Midbrain (tissue), 1 donor: Measurements from ENCODE around the gene SLC44A3.
A peak's percentile ranks its signal among the peaks of the same experiment; 100 is the strongest.

Experiments
- DNase-seq: peaks from one replicate; lab custom pipeline; 2025; lab: John Stamatoyannopoulos, UW

SLC44A3 gene

DNA sequence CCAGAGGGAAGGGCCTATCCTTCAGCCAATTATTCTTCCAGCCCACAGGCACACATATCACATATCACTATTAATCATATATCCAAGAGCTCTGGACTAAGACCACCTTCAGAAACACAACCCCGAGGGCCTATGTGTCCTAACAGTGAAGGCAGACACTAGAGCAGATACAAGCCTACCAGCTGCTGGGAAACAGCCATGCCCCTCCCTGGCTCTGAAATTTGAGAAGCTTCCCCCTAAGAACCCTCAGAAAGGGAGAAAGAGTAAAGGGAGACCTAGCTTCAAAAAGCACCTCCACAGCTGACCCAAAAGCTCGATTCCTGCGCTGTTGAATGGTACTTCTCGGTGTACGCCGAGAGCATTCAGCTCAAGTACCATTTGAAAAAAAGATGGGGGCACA lies 89.3 kb downstream of the SLC44A3 start:
- DNase-seq, result no peak

DNA sequence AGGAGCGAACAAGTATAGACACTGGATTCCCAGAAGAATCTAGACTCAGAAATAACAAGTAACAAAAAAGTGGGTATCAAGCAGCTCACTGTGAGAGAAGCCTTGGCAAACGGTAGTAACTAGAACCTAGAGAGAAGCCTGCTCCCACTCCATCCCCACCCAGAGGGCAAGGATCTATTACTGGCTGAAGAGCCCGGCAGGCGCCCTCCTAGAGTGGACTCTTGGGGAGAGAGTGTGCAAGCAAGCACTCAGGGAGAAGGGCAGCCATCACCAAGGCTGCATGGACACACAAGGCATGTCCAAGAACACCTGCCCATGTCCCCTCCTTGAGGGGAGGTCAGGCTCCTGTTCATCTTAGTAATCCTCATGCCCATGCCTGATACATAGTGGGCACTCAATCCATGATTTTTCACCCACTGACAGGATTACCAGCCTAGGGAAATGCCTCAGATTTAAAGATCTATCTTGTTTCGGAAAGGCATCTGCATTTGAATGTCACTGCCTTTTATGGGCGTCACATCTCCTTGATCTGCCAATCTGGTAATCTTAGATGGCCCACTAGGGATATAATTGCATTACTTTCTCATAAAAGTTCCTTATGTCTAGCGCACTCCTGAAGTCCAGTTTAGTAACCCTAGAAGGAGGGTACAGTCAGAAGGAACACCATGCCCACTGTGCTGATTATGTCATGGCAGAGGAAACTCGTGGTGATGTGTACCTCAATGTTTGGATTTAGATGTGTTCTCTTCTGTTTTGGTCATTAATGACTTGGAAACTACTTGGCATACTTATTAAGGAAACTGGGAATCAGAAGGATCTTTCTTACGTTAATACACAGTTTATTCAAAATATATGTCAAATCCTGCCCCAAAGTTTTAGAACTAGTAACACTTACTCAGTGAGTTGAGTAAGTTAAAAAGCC lies 92.4 kb downstream of the SLC44A3 start:
- DNase-seq, result no peak

DNA sequence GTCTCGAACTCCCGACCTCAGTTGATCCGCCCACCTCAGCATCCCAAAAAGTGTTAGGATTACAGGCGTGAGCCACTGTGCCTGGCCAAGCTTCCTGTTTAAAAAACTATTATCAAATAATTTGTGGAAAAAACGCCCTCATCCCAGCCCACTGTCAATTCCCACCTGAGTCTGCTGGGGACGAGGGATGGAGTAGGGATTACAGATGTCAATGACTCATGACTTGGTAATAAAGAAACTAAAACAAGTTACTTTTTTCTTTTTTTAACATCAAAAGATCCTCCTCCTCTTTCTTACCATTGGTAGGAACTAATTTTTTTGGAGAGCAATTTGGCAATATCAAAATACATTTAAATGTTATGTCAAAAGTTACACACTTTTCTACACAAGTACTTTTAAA lies 97.1 kb downstream of the SLC44A3 start:
- no peak for DNase-seq

DNA sequence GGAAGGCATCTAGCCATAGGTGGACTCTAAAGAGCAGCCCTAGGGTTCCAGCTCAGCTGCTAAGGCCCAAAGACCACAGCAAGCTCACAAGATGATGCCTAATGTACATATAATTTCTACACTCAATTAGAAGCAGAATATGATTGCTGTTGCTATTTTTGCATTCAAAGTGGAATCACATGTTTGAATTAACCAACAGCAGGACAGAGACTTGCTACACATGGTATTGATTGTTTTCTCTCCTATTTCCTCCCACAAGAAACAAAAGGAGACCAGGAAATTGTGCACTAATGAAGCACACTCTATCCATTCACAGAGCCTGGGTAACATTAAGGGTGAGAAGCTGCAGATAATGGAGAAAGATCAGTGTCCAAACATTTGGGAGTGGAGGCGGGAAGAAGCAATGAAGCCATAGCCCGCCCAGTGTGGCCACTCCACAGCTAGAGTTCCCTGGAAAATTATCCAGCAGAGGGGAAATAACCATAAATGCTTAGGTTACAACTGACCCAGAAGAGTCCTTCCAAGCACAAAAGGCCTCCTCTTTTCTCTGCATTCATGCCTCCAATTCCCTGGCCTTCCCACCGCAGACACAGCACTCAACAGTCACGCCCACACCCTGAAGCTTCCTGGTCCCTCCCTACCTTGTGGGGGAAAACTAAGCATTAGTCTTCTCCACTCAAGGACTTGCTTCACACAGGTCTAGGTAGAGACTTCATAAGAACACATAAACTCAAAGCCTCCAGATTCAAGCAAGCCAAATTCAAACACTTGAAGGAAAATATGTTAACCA lies 99.3 kb downstream of the SLC44A3 start:
- no peak for DNase-seq

DNA sequence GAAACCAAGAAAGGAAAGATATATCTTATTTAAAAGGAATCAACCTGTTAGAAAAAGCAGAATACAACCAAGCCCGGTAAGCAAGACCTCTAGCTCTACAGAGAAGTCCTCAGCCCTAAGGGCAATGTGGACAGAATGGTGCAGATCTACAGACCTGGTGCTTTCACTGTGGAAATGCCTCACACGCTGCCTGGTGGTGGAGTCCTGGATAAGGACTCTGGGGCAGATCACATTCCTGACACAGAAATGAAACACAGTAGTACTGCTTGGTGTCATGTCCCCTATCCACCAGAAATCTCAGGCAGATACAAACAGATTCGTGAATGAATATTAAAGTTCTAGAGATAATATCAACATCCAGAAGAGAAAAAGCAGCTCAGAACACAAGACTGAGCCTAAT lies 99.9 kb downstream of the SLC44A3 start:
- no peak for DNase-seq

DNA sequence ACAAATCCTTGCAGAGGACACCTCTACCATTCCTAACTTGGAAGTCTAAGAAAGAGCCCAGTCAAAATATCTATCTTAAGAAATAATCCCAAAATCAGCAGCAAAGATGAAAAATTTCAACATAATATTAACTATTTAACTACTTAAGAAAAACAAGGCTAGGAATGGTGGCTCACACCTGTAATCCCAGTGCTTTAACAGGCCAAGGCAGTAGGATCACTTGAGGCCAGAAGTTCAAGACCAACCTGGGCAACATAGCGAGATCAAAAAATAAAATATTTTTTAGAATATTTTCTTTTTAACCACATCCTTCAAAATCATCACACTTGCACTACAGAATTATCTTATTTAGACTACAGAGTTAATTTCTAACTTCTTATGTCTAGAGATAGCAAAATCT lies 101.8 kb downstream of the SLC44A3 start:
- no peak for DNase-seq

DNA sequence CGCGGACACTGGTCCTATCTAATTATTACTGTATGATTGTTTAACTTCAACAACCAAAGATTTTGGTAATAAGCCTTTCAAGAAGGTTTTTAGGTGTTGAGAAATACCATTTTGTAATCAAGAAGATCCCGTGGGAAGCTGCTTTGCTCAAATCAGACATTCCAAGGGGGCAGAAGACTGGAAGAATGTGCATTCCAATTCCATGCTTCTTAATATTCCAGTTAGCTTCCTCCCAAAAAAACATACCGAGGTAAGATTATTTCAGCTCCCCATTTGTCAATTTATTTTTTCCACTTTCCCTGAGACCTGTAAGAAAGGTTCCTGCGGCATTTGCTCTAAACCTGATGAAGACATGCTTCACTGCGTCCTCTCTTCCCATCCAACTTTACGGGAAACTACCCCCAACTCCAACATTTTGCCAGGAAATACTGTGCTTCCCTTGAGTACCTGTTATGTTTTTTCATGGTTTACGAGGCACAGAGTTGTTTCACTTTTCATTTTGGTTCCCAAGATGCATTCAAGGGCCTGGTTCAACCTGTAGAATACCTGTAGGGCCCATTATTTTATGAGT lies 102.7 kb downstream of the SLC44A3 start:
- no peak for DNase-seq

DNA sequence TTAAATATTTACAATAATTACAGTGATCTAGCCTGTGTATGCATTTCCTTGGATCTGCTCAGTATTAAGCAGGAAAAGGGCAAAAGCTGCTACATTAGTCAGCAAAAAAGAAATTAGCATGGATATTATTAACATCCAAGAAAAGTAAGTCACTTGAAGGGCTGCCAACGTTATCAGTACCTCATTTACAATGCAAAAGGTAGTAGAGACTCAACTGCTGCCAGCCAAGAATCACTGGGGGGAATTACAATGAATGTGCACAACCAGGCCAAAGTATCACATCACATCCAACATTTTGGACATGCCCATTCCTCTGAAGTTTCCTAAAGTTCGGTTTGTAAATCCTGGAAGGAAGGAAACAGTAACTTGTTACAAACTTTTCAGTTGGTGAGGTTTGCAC lies 104.8 kb downstream of the SLC44A3 start:
- DNase-seq, result no peak

DNA sequence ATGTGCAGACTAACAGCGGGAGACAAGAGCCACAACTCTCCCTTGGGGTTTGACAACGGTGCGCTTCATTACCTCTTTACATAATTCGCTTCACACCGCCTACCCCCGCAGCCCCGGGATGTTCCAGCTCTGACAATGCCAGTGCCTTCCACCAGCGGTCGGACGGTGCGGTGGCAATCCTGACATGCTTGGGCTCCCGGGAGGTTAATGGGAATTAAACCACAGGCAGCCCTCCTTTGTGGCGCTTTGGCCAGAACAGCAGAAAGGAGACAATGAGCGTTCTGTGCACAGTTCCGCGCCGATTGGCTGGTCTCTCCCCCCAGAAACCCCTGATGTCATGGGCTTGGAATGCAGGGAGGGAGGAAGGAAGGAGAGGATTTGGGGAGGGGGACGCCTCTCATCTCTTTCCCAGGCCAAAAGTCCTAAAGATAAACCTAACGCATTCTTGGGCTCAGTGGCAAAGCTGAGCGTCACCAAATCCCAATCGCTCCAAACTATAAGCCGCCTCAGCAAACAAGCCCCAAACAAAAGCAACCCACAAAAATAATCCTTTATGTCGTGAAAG lies 105.5 kb downstream of the SLC44A3 start:
- DNase-seq, result peak; percentile 84

DNA sequence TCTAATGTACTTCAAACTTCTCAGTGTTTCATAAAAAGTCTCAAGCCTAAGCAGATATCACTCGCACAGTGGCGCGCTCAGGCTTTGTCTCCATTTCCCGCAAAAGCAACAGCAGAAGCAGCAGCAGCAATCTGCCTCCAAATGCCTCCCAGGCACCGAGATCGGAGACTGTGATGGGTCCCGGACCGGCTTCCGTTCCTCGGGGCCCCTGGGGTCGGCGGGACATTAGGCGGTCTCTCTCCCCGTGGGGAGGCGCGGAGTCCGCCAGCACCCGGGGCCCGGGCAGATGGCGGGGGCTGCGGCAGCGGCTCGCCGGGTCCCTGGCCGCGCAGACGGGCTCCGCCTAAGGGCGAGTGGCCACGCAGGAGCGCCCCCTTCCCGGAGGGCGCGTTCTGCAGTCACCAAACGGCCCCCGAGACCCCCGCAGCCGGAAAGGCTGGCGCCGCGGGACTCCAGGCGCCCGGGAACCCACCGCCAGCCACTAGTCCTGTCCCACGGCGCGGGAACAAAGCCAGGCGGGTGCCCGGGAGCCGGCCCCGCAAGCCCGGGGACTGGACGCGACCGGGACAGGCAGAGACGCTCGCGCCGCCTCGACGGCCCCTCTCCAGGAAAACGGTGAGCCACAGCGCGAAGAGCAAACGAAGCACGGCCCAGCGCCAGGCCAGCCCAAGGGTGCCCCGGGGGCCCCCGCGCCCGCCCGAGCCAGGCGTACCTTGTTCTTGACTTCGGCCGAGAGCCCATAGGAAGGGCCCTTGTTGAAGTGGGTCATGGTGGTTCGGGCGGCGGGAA lies 106.2 kb downstream of the SLC44A3 start:
- peak; percentile 67 for DNase-seq

DNA sequence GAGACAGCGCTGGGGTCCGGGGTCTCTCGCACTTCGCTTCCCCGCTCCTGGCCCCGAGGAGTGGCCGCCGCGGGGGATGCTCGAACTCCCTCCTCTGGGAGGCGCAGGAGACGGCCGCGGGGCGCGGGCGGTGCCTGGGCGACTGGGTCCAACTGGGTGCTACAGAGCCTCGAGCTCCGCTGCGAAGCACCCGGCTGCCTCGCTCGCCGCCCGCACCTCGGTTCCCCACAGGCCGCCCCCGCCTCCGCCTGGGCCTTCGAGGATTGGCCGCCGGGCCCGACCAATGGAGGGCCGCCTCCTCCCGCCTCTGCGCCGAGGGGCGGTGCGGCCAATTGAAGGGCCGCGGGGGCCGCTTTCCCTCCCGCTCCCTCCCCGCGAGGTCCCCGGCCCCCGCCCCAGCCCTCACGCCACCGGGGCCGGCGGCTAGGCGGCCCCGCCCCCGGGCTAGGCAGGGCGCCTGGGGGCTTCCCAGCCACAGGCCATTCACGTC lies 106.8 kb downstream of the SLC44A3 start, which contains the start of gene CNN3:
CNN3 (minus strand) TSS at position 196 of the 490 bp plus-strand sequence. CDS start 216 bp downstream, outside the sequence.
- peak; percentile 97 for DNase-seq

DNA sequence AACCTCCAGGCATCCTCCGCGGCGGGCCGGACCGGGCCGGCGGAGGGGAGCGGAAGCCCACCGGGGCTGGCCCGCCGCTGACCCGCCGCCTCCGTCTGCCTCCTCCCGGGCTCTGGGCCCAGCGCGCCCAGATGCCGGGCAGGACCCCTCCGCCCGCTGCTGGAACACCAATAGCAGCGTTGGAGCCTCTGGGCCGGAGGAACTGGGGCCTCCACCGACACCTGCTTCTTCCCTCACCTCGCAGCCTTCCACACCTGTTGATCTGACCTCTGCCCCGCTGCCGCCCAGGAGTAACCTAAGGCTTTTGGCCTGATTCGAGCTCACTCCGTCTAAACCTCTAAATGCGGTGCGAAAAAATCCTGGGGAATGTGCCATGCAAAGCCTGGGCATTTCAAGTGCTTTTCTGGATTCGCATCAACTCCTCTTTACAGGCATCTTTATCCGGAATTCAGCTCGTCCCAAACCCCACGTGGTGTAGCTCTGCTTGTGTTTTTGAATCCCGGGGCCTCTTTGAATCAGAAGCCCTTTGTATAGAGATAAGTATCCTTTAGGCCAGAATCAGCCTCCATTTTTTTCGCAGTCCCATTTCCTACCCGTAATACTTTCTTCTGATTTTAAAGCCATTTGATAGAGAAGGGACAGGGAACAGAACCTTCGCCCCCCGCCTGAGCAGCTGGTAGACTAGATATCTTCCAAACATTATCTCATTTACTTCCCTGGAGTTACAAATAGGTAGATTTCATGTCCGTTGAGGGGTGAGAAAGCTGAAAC lies 107.4 kb downstream of the SLC44A3 start:
- peak; percentile 70 for DNase-seq

DNA sequence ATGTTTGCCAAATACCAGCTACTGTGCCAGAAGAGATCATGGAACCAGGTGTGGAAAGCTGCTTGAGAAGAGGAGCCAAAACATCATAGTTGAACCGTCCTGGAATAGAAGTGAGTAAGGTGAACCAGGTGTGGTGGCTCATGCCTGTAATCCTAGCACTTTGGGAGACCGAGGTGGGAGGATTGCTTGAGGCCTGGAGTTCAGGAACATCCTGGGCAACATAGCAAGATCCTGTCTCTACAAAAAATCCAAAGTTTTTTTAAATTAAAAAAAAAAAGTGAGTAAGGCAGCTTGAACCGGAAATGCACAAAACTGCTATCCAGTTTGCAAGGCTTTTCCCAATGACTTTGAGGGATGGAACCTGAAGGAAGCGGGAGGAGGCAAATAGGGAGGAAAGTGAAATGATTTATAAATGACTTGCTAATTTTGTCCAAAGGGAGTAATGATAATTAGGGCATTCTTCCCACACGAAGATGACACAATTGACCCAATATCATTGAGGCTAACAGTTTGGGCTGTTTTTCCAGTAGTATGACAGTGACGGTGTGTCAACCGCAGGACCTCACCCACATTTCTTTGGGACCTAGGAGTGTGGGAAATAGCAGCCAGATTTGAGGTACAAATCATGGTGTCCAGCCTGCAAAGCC lies 108.3 kb downstream of the SLC44A3 start:
- DNase-seq, result no peak

DNA sequence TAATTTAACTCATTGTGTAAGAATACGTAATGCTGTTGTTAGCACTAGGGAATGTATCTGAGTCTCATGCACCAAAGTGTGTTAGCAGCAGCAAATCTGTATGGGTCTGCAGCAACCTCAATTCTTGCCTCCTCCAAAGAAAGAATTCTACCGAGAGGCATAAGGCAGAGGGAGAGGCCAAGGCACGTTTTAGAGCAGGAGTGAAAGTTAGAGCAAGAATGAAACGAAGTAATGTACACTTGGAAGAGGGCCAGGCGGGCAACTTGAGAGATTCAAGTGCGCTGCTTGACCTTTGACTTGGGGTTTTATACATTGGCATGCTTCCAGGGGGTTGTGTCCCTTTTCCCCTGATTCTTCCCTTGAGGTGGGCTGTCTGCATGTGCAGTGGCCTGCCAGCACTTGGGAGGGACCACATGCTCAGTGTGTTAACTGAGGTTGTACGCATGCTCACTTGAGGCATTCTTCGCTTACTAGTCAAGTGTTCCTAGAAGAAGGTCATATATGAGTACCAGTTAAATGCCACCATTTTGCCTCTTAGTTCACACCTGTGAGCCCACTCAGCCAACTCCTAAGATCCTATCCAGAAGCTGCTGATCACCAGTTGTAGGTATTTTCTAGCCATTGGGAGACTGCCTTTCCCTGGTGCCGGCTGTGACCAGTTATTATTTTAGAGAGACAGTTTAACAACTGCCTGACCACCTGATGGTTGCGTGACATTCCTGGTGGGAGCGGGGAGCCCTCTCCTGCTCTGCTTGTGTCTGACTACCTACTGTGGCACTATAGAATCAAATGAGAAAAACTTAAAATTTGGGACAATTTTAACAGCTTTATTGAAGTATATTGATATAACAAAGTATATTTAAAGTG lies 109.4 kb downstream of the SLC44A3 start:
- DNase-seq, result no peak

DNA sequence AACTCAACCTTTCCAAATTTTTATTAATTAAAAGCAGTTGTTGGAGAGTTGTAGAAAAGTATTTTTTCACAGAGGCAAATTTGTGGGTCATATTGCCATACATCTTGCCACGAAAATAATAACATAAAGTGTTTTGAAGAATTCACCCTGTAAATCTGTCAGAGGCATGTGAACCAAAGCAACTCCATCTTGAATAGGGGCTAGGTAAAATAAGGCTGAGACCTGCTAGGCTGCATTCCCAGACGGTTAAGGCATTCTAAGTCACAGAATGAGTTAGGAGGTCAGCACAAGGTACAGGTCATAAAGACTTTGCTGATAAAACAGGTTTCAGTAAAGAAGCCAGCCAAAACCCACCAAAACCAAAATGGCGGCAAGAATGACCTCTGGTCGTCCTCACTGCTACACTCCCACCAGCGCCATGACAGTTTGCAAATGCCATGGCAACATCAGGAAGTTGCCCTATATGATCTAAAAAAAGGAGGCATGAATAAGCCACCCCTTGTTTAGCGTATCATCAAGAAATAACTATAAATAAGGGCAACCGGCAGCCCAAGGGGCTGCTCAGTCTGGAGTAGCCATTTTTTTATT lies 111.2 kb downstream of the SLC44A3 start:
- DNase-seq, result no peak

DNA sequence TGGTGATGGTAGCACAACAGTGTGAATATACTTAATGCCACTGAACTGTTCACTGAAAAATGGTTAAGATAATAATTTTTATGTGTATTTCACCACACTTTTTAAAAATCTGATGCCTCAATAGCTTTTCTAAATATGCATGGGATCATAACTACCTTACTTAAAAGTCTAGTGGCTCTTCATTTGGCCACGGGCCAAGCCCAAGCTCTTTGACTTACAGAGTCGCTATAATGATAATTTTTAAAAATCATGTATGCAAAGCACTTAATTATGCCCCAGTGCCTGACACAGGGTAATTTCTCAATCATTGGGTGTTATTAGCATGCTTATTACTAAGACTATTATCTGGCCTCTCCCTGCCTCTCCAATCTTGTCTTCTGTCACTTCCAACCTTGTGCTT lies 114.4 kb downstream of the SLC44A3 start:
- no peak for DNase-seq

DNA sequence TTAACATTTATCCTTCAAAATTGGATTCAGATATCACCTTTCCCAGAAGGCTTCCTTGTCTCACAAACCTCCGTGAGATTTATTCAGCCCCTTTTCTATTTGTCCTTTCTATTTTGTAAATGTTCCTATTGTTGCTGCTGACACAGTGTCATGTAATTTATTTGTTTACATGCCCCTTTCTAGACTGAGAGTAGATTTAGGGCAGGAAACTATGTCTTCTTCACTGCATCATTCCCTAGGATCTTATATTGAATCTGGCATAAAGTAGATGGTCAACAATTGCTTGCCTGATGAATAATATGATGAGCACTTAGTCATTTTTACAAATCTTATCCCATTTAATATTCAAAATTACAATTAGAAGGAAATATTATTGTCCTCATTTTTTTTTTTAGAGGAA lies 114.9 kb downstream of the SLC44A3 start:
- DNase-seq, result no peak

DNA sequence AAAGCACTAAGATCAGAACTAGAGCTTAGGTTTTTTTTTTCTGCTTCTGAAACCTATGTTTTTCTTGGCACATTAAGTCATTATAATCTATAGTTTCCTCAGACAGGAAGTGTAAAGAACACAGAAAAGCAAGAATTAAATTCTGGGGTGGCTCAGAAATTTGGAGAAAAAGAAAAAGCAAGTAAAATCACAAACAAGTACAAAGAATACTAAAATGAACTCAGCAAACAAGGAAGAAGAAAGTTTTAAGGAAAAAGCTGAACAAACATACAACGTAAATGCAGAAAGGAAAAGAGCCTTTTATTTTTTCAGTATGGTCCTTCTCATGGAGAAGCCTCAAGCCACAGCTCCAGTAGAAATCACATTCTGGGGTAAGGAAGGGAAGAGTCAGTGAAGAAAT lies 115.3 kb downstream of the SLC44A3 start:
- no peak for DNase-seq
